Lung (tissue), 12 donors: ENCODE measurements around the gene RPLP1. TPM values are rescaled to one million over a fixed set of nuclear protein-coding genes. Genes with fewer than 3 reads are reported as not detected.
A peak's percentile ranks its signal among the peaks of the same experiment; 100 is the strongest.

Experiments used
- ATAC-seq: fragments of 200-7000 bp; cut with Tn5 transposase; one replicate; pipeline ENCODE4 v1.9.1; 2020; ENCODE audit warnings: moderate number of reproducible peaks; ENCODE audit not compliant: insufficient read depth, low FRiP score
- DNase-seq, 3 donors: peaks; one replicate each; pipeline ENCODE4 v3.0.0-alpha.2; 2013 to 2017
- H3K27ac ChIP-seq, 2 donors: one replicate each; pipeline ENCODE4 v1.5.1; 2013; ENCODE audit warnings: mild to moderate bottlenecking in 2 of 2, moderate library complexity in 2 of 2, control low read depth in 1 of 2, inconsistent platforms in 1 of 2, low read depth in 1 of 2, low read length in 1 of 2
- H3K27me3 ChIP-seq, 3 donors: one replicate each; pipeline ENCODE4 v1.5.1; 2013; ENCODE audit warnings: low read length in 2 of 3; ENCODE audit not compliant: control insufficient read depth in 3 of 3, insufficient read depth in 3 of 3
- H3K36me3 ChIP-seq, 4 donors: one replicate each; pipeline ENCODE4 v1.5.1; 2013; ENCODE audit warnings: low read length in 4 of 4, mild to moderate bottlenecking in 1 of 4, moderate library complexity in 1 of 4; ENCODE audit not compliant: control insufficient read depth in 4 of 4, insufficient read depth in 4 of 4
- H3K4me1 ChIP-seq, 5 donors: one replicate each; pipeline ENCODE4 v1.5.1; 2013; ENCODE audit warnings: low read length in 5 of 5, mild to moderate bottlenecking in 2 of 5, moderate library complexity in 1 of 5; ENCODE audit not compliant: control insufficient read depth in 5 of 5, insufficient read depth in 5 of 5
- H3K4me3 ChIP-seq: one replicate; pipeline ENCODE4 v1.5.1; 2013; ENCODE audit warnings: mild to moderate bottlenecking, control low read depth, moderate library complexity
- H3K9ac ChIP-seq, 2 donors: one replicate each; pipeline ENCODE4 v1.5.1; 2013; ENCODE audit warnings: low read length in 2 of 2, control low read depth in 1 of 2; ENCODE audit not compliant: insufficient read depth in 1 of 2
- H3K9me3 ChIP-seq, 4 donors: one replicate each; pipeline ENCODE4 v1.5.1; 2013; ENCODE audit warnings: low read length in 3 of 4, mild to moderate bottlenecking in 1 of 4, moderate library complexity in 1 of 4; ENCODE audit not compliant: control insufficient read depth in 4 of 4, insufficient read depth in 3 of 4
- CTCF ChIP-seq: IDR thresholded peaks from 2 replicates; pipeline ENCODE4 v1.5.1; 2012; ENCODE audit warnings: mild to moderate bottlenecking; ENCODE audit errors: control extremely low read depth, extremely low read depth
- WGBS, 2 donors: extraction: QIAGEN DNeasy Blood & Tissue Kit; methylation state at CpG; one replicate each; pipeline ENCODE4 v1.1.7; 2013; 5-methylcytosine and 5-hydroxymethylcytosine counted together
- polyA plus RNA-seq, 2 donors: library from polyadenylated mRNA; stranded (reverse); fragments of 200-250 nt; gene quantifications; one replicate each; pipeline ENCODE4 v1.2.1, GENCODE V29; 2013
- total RNA-seq, 2 donors: library from RNA; depleted of rRNA in 1 of 2; stranded (reverse); fragments of >200 nt in 1 of 2; gene quantifications; one replicate each; pipeline ENCODE4 v1.2.1, GENCODE V29; 2014 to 2021
- donor health status: control.
- donor health status: control.
- donor health status: Bipolar disorder and iron deficiency.
- donor health status: healthy.
- donor health status: DM: yes; HTN: yes; CAD: no.

The RPLP1 gene
- total and polyA plus RNA-seq, 4 donors: 201 to 2,405 (median 1,545) TPM

GRCh38 chr15:69414701-69415167, 37.9 kb upstream of the RPLP1 start:
- DNase-seq: peak; percentile 72 to 82 (median 77)
- 0% methylated on average over 27 to 29 of the region's 29 CpGs for whole genome bisulfite sequencing, 2 donors
- peaks cover 0 to 8% (median 0%) of the 10 kb centered on the region in 5 donors for H3K4me1 ChIP-seq
- H3K27ac ChIP-seq: peak overlapping the region in 1 of 2 donors; percentile 41
- peaks cover 0 to 5% (median 1%) of the 10 kb centered on the region in 4 donors for H3K36me3 ChIP-seq
- no peak for TF ChIP-seq CTCF
- H3K9ac ChIP-seq: peak overlapping the region in 1 of 2 donors; percentile 85
- no peaks in the 10 kb centered on the region for H3K9me3 ChIP-seq
- peak overlapping the region; percentile 60 for H3K4me3 ChIP-seq
- no peaks in the 10 kb centered on the region for H3K27me3 ChIP-seq
- ATAC-seq: peak; percentile 67

- WGBS, 2 donors: 85 to 86% methylated on average over 3 of the region's 3 CpGs
- TF ChIP-seq CTCF: no peak
- peaks cover 0 to 5% (median 1%) of the 10 kb centered on the region in 4 donors for H3K36me3 ChIP-seq
- ATAC-seq (no peak), DNase-seq (peak in 2 of 3 donors; percentile 24 to 36)
- H3K4me1 ChIP-seq: peaks cover 0 to 8% (median 0%) of the 10 kb centered on the region in 5 donors
- no peak overlapping the region for H3K4me3 ChIP-seq
- no peaks in the 10 kb centered on the region for H3K27me3 ChIP-seq
- no peaks in the 10 kb centered on the region for H3K9me3 ChIP-seq
- H3K27ac ChIP-seq: no peak overlapping the region
- peak overlapping the region; percentile 49 to 85 for H3K9ac ChIP-seq
Observed at GRCh38 chr15:69415381-69415780, 37.2 kb upstream of the RPLP1 start.

GRCh38 chr15:69417581-69417980, 35.0 kb upstream of the RPLP1 start:
- Histone ChIP-seq H3K27me3 (no peaks in the 10 kb centered on the region), H3K4me3 (no peak overlapping the region), H3K27ac (no peak overlapping the region), H3K9ac (no peak overlapping the region), H3K36me3 (peaks cover 0 to 12% (median 3%) of the 10 kb centered on the region in 4 donors), H3K4me1 (peaks cover 0 to 8% (median 0%) of the 10 kb centered on the region in 5 donors), H3K9me3 (no peaks in the 10 kb centered on the region)
- no peak for TF ChIP-seq CTCF
- DNase-seq: no peak
- no peak for ATAC-seq

- Histone ChIP-seq H3K9ac (no peak overlapping the region), H3K27ac (no peak overlapping the region)
Observed at GRCh38 chr15:69421498-69421897, 31.1 kb upstream of the RPLP1 start.

More at GRCh38 chr15:69421498-69421897, 31.1 kb upstream of the RPLP1 start:
- Histone ChIP-seq H3K4me3 (no peak overlapping the region), H3K4me1 (no peaks in the 10 kb centered on the region), H3K27me3 (no peaks in the 10 kb centered on the region), H3K36me3 (peaks cover 0 to 15% (median 6%) of the 10 kb centered on the region in 4 donors), H3K9me3 (no peaks in the 10 kb centered on the region)
- DNase-seq (no peak), ATAC-seq (no peak)
- TF ChIP-seq CTCF: no peak
